ENCODE results near the gene BORA. TPM values are rescaled to one million over a fixed set of nuclear protein-coding genes. Genes with fewer than 3 reads are reported as not detected.

The BORA gene
- total RNA-seq, 4 donors from 2014 or later, result 2.3 to 6.2 (median 3.5) TPM

DNA sequence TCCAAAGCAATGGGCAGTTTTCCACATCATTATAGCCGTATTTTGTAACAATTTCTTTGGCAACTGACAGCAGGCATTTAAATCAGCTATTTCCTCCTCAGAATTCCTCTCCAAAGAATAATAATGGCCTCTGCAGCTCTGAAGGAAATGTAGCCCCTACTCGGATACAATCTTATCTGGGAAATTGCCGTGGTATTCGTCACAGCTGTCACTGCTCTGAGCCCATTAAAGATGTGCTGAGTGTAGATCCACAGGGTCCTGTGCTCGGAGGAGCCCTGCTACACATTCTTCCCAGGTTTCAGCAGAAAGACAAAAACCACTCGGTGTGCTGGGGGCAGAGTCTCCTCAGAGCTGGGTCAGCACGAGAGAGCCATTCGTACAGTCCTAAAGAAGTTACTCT lies 33.4 kb upstream of the BORA start:
- TF ChIP-seq, protein P1, sequence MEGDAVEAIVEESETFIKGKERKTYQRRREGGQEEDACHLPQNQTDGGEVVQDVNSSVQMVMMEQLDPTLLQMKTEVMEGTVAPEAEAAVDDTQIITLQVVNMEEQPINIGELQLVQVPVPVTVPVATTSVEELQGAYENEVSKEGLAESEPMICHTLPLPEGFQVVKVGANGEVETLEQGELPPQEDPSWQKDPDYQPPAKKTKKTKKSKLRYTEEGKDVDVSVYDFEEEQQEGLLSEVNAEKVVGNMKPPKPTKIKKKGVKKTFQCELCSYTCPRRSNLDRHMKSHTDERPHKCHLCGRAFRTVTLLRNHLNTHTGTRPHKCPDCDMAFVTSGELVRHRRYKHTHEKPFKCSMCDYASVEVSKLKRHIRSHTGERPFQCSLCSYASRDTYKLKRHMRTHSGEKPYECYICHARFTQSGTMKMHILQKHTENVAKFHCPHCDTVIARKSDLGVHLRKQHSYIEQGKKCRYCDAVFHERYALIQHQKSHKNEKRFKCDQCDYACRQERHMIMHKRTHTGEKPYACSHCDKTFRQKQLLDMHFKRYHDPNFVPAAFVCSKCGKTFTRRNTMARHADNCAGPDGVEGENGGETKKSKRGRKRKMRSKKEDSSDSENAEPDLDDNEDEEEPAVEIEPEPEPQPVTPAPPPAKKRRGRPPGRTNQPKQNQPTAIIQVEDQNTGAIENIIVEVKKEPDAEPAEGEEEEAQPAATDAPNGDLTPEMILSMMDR (IDR thresholded peaks at IDR 0.05; ENCODE audit: low read depth), result no peak

- TF ChIP-seq, protein P1 (IDR thresholded peaks at IDR 0.05; ENCODE audit: low read depth), result no peak
These were observed 31.1 kb upstream of the BORA start for GRCh38 chr13:72696579-72696978.

GRCh38 chr13:72698164-72698563 lies 29.6 kb upstream of the BORA start:
- TF ChIP-seq, protein P1 (IDR thresholded peaks at IDR 0.05; ENCODE audit: low read depth), result no peak

DNA sequence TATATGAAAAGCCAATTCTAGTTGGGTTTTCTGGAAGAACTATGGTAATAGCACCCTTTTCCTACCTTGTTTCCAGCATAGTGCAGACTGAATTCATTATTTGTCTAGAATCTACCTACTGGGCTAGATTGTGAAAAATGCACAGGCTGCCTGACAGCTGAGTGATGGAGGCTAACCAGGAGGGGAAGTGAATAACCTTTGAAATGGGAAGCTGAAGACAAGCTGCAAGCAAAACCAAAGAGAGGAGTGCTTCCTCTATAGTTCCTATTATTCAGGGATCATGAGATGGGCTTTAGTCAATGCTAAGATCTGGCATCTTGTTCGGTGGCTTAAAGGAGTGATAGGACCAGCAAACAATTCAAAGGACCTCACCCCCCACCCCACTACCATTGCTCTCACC lies 27.2 kb upstream of the BORA start:
- TF ChIP-seq, protein P1 (IDR thresholded peaks at IDR 0.05; ENCODE audit: low read depth), result no peak

- TF ChIP-seq, protein P1 (IDR thresholded peaks at IDR 0.05; ENCODE audit: low read depth), result no peak
These were observed 10.9 kb upstream of the BORA start for GRCh38 chr13:72716776-72717175.

DNA sequence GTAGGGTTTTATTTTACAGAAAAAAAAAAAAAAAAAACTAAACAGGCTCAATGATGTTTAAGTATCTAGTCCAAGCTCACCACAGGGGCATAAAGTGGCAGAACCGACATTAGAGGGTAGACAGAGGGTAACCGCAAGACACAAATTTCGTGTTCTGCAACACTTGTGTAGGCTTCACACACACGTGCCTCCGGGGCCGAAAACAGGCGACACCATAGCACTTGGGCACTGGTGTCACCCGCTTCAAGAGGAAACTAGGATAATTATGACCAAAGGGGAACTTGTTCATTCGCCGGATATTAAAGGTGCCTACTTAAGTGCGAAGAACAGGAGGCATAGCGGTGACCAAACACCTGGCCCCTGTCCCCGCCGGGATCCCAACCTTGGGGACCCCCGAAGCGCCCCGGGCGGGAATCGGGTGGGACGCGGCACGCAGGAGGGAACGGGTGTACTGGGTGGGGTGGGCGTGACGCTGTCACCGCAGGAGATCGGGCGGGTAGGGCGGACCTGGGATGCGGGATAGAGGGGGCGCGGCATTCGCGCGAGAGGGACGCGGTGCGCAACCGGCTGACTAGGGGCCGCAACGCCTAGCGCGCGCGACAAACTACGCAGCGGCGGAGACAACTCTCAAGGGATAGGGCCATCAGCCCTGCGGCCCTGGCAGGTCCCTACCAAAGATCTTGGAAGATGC lies 852 bp upstream of the BORA start:
- TF ChIP-seq, protein P1 (IDR thresholded peaks at IDR 0.05; ENCODE audit: low read depth), result no peak

GRCh38 chr13:72728290-72728605 lies 525 bp downstream of the BORA start:
- TF ChIP-seq, protein P1 (IDR thresholded peaks at IDR 0.05; ENCODE audit: low read depth), result no peak
